DLD1 (cell line): ENCODE results near the gene TSPAN32.
"Not testable (repeated sequence)": the region's sequence is repeated elsewhere in the genome, so short reads cannot be mapped to it uniquely, and the experiment has no call there.

Source experiments
- in situ Hi-C: cut with HindIII; loops from 2 replicates; pipeline ENCODE4 v1.10.0; 2017; ENCODE audit warnings: low sequenced_read_pairs

The TSPAN32 gene

GRCh38 chr11:2280208-2280607 is 21.6 kb upstream of the TSPAN32 start:
- in situ Hi-C loops, result no loop called here

GRCh38 chr11:2286350-2286749 is 15.5 kb upstream of the TSPAN32 start:
- in situ Hi-C loops, result not testable (repeated sequence)

DNA sequence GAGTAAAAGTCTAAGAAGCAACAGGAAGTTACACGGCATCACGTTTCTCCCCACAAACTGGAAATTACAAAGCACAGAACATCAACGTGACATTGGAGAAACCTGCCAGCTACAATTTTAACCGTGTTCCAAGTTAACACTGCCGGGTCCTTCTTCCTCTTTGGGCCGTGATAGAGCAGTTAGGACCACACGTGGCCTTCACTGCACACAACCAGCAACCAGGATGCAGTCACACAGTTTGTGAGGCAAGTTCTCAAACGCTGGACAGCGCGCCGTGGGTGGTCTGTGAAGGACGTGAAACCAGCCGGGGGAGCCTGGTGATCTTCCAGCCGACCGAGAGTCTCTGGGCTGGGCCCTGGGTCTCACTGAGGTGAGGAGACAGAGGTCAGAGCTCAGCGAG is 14.7 kb upstream of the TSPAN32 start:
- in situ Hi-C loops, result no loop called here

GRCh38 chr11:2289350-2289749 is 12.5 kb upstream of the TSPAN32 start:
- in situ Hi-C loops, result no loop called here

- in situ Hi-C loops, result no loop called here
Observed at GRCh38 chr11:2289859-2290258, 12.0 kb upstream of the TSPAN32 start.

DNA sequence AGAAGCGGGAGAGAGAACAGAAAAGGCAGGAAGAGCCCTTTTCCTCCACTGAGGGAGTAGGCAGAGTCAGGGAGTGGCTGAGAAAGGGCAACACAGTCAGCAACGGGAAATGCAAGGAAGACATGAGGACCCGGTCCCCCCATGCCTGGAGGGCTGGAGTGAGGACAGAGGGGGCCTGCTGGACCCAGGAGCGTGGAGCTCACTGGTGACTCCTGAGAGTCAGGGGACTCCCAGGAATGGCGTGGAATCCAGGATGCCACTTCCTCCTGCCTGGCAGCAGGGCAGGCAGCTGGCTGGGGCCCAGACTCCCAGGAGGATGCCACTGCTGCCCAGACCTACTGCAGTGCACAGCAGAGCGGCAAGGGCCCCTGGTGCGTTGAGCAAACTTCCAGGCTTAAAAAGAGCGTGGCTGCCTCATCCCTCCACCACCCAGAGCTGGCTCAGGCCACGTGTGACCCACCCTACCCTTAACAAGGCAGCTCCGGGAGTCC is 11.4 kb upstream of the TSPAN32 start:
- in situ Hi-C loops, result no loop called here

GRCh38 chr11:2293531-2293971 is 8.3 kb upstream of the TSPAN32 start:
- in situ Hi-C loops, result no loop called here

GRCh38 chr11:2293984-2294925 is 7.6 kb upstream of the TSPAN32 start:
- in situ Hi-C loops, result no loop called here

- in situ Hi-C loops, result loop anchor here (5.0 kb wide), 1 partner anchor 108 kb away; no protein-coding TSS in a partner anchor
Observed at GRCh38 chr11:2294926-2295290, 6.9 kb upstream of the TSPAN32 start.

GRCh38 chr11:2295971-2296912 is 5.6 kb upstream of the TSPAN32 start:
- in situ Hi-C loops, result loop anchor here (5.0 kb wide), 1 partner anchor 109 kb away; no protein-coding TSS in a partner anchor

GRCh38 chr11:2296913-2297622 is 4.7 kb upstream of the TSPAN32 start:
- in situ Hi-C loops, result loop anchor here (5.0 kb wide), 1 partner anchor 110 kb away; no protein-coding TSS in a partner anchor

- in situ Hi-C loops, result loop anchor here (5.0 kb wide), 1 partner anchor 110 kb away; no protein-coding TSS in a partner anchor
Observed at GRCh38 chr11:2297623-2298030, 4.2 kb upstream of the TSPAN32 start.

DNA sequence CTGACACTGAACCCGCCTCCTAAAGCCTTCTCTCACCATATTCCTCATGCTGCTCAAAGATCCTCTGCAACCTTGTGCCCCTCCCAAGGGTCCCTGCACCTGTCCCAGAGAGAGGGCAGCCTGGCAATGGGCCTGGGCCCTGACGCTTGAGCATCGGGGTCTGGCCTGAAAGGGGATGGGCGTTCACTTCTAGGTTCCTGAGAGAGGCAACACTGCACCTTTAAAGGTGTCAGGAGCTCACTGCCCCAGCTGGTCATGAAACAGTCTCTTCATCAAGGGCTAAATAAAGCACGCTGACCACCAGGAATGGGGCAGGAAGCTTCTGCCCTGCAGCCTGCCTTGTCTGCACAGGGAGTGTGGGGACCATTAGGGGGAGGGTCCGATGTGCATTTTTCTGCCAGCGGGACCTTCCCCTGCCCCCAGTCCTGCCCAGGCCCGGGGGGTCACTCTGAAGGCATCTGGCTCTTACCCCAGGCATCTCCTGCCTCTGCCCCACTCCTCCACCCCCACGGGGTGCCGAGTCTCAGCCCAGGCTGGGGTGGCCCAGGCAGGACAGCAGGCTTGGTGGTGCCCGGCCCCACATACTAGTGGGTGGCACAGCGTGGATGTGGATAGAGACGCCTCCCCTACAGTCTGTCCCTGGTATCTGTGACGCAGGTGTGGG is 3.5 kb upstream of the TSPAN32 start:
- in situ Hi-C loops, result loop anchor here (5.0 kb wide), 1 partner anchor 111 kb away; no protein-coding TSS in a partner anchor

DNA sequence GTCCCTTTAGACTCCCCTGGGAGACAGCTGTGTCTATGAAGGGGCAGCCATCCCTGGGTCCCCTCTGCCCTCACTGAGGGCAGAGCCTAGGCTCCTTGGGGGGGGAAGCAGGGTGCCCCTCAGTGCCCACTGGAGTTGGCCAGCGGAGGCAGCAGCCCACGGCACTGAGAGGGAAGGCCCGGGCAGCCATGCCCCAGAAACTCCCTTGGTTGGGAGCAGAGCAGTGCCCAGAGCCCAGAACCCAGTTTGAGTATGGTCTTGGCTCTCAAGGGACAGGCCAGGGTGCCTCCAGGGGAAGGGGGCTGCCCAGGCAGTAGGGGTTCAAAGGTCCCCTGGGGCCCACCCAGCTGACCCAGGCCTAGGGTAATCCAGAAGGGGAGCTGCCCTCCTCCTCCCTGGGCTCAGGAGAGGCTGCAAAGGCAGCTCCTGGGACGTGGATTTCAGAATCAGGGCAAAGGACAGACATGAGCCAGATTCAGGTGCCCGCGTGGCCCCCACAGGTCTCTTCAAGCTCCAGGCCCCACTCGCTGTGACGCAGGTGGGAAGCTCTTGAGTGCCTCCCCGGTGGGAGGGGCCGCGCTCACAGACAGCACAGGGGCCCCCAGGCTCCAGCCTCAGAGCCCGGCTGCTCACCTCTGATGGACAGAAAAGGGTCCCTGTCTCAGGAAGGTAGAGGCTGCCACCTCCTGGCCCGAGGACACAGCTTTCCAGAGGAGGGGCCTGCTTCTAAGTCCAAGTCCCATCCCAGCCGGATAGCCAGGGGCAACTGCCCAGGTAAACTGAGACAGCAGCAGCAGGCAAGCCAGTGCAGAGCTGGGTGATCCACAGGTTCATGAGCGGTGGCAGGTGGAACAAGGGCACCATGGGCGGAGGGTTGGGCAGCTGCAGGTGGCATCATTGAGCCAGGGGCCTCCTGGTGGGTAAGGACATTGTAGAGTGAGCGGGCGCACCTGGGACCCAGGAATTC is 2.7 kb upstream of the TSPAN32 start:
- in situ Hi-C loops, result loop anchor here (5.0 kb wide), 1 partner anchor 112 kb away; no protein-coding TSS in a partner anchor

DNA sequence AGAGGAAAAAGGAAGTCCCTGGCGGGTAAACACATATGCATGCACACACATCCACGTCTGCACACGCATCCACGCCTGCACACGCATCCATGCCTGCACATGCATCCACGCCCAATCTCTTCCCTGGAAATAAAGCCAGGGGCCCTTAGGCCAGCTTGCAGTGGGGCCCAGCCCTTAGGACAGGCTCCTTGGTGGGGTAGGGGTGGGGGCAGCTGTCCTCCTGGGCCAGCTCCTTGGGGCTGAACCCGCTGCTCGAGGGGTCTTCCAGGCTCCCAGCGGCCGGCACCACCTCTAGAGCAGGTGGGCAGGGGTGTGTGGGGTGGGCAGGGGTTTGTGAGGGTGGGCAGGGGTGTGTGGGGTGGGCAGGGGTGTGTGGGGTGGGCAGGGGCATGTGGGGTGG is 2.0 kb upstream of the TSPAN32 start:
- in situ Hi-C loops, result loop anchor here (5.0 kb wide), 1 partner anchor 112 kb away; no protein-coding TSS in a partner anchor

- in situ Hi-C loops, result no loop called here
Observed at GRCh38 chr11:2300290-2300935, 1.4 kb upstream of the TSPAN32 start.

DNA sequence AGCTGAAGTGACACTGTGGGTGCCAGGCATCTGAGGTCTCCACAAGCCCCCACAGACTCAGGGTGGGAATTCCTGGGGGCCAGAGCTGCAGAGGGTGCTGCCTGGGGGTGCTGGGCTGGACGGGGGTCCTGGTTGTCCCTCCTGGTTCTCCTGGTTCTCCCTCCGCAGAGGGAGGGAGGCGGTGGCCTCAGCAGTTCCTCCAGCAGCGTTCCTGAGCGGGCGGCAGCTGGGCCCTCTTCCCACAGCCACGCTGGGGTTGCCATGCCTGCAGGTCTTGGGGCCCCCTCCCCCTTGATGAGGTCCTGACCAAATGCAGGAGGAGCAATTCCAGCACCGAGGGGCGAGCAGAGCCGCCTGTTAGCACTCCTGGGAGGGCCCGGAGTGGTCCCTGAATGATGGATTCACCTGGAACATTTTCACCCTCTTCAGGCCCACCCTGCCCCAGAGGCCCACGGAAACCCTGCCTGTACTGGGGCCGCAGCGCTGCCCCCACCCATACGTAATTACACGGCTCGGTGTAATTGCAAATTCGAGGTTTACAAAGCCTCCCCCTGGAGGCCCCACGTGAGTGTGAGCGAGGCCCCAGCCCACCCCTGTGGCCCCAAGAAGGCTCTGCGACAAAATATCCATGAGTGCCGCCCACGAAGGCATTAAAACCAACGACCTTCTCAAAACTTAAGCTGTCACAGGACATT is 730 bp upstream of the TSPAN32 start:
- in situ Hi-C loops, result no loop called here
